ENCODE results near the gene SPEF1. TPM values are rescaled to one million over a fixed set of nuclear protein-coding genes. Genes with fewer than 3 reads are reported as not detected.

SPEF1 gene
- total RNA-seq, 1 experiment from 2014 or later, result 0.24 TPM

DNA sequence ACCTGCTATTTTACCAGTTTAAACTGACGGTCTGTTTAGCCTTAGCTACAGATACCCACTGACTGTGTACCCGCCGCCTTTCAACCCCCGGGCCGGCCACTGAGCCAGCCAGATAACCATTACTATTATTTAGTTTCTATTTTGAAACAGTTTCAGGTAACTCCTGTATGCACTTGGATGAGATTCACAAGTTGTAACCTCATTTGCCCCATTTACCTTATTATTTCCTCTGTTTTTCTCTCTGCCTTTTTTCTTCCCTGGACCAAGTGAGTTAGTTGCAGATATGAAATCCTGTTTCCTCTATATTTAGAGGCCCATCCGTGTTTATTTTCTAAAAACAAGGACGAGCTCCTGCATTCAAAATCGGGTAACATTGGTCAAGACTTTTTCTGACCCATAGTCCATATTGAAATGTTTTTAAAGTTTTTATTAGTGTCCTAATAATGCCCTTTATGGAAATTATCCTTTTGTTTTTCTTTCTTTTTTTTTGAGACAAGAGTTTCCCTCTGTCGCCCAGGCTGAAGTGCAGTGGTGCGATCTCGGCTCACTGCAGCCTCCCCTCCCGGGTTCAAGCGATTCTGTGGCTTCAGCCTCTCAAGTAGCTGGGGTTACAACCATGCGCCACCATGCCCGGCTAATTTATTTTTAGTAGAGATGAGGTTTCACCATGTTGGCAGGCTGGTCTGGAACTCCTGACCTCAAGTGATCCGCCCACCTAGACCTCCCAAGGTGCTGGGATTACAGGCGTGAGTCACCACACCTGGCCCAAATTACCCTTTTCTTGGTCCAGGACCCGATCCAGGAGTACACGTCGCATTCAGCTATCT, 39.9 kb upstream of the SPEF1 start:
- DNase-seq, result no peak
- no peaks in the 10 kb centered on the region for H3K79me1 ChIP-seq (ENCODE audit: insufficient read depth, low read depth, low read length, poor library complexity, severe bottlenecking)
- Mint-ChIP-seq H3K4me3 (peak overlapping the region; percentile 82 to 85), H3K4me1 (peaks cover 18 to 26% of the 10 kb centered on the region in 2 experiments), H3K9me3 (no peaks in the 10 kb centered on the region; a peak in 1 of 5 replicates), H3K27me3 (ENCODE audit: low read depth) (no peaks in the 10 kb centered on the region), H3K36me3 (ENCODE audit: insufficient read depth in 1 of 3, low read depth in 3 of 3) (peaks cover 0 to 2% (median 0%) of the 10 kb centered on the region in 3 experiments; a peak in 2 of 7 replicates), H3K27ac (peak overlapping the region; percentile 94 to 98 (median 97); a peak in 5 of 7 replicates)
- H3K56ac ChIP-seq (ENCODE audit: insufficient read length, low read depth, low read length), result no peak overlapping the region
- WGBS (ENCODE audit: extremely low coverage, insufficient read length, low lambda C conversion rate), result no CpG with 5 or more reads among the region's 20 CpGs
- no peak overlapping the region for H3K14ac ChIP-seq (ENCODE audit: insufficient read depth, low read length)
- no peak overlapping the region for H4K91ac ChIP-seq (ENCODE audit: insufficient read length, low read depth, low read length)
- no peak overlapping the region for H2BK15ac ChIP-seq (ENCODE audit: low read depth, low read length)
- no peaks in the 10 kb centered on the region for H3K4me1 ChIP-seq (ENCODE audit: insufficient read depth, low read length)
- no peak overlapping the region for H2BK12ac ChIP-seq (ENCODE audit: insufficient read length, low read depth, low read length)
- no peak for TF ChIP-seq CTCF (conservative IDR thresholded peaks at IDR 0.05)
- H3K4me2 ChIP-seq (ENCODE audit: insufficient read depth, insufficient read length, low read length), result peak overlapping the region; percentile 8
- H3T11ph ChIP-seq (ENCODE audit: low read length), result no peak overlapping the region
- H3K18ac ChIP-seq (ENCODE audit: insufficient read length, low read depth, low read length), result no peak overlapping the region
- H2BK120ac ChIP-seq (ENCODE audit: low read depth, low read length, poor library complexity, severe bottlenecking), result no peak overlapping the region
- no peak overlapping the region for H3K27ac ChIP-seq (ENCODE audit: insufficient read length, low read depth, low read length)
- no peak overlapping the region for H4K5ac ChIP-seq (ENCODE audit: insufficient read length, low read depth, low read length)
- H3K9me3 ChIP-seq (ENCODE audit: control insufficient read depth, low read depth, low read length), result no peaks in the 10 kb centered on the region
- H4K20me1 ChIP-seq (ENCODE audit: control insufficient read depth, insufficient read depth, insufficient read length), result no peaks in the 10 kb centered on the region
- no peak overlapping the region for H4K8ac ChIP-seq (replicated peaks; ENCODE audit: insufficient read length, low read depth, low read length)
- H3K79me2 ChIP-seq (ENCODE audit: insufficient read depth, low read length), result no peaks in the 10 kb centered on the region
- H2AFZ ChIP-seq (ENCODE audit: low read length), result peak overlapping the region; percentile 10
- no peaks in the 10 kb centered on the region for H3K27me3 ChIP-seq (ENCODE audit: insufficient read depth, low read length)
- no peak overlapping the region for H2AK5ac ChIP-seq (ENCODE audit: insufficient read length, low read length)
- no peak overlapping the region for H2BK5ac ChIP-seq (ENCODE audit: insufficient read length, low read length)
- H3K9ac ChIP-seq (ENCODE audit: extremely low read depth, insufficient read length, low read length), result peak overlapping the region; percentile 59
- H2BK20ac ChIP-seq (ENCODE audit: low read depth, low read length, poor library complexity, severe bottlenecking), result no peak overlapping the region
- H3K23ac ChIP-seq (ENCODE audit: insufficient read length, low read depth, low read length), result no peak overlapping the region
- no peaks in the 10 kb centered on the region for H3K23me2 ChIP-seq (ENCODE audit: insufficient read length, low read depth, low read length, poor library complexity, severe bottlenecking)
- H3K4ac ChIP-seq (ENCODE audit: low read depth, low read length), result no peak overlapping the region

Data from H9 (cell line).